H7 (cell line): Measurements from ENCODE around the gene KLF4. TPM values are rescaled to one million over a fixed set of nuclear protein-coding genes. Genes with fewer than 3 reads are reported as not detected.
"Not testable (repeated sequence)": the region's sequence is repeated elsewhere in the genome, so short reads cannot be mapped to it uniquely, and the experiment has no call there.

Experiments
- DNase-seq: peaks from one replicate; pipeline ENCODE4 v3.0.0; 2012
- H3K27me3 ChIP-seq: 2 replicates; pipeline ENCODE4 v1.6.0; 2011; ENCODE audit warnings: mild to moderate bottlenecking, low read length; ENCODE audit not compliant: control insufficient read depth, insufficient read depth
- H3K36me3 ChIP-seq: replicated peaks from 2 replicates; pipeline ENCODE4 v1.5.1; 2011; ENCODE audit warnings: low read length; ENCODE audit not compliant: control insufficient read depth, insufficient read depth
- H3K4me3 ChIP-seq: 2 replicates; pipeline ENCODE4 v1.5.1; 2011; ENCODE audit warnings: low read depth, mild to moderate bottlenecking, control low read depth, low read length, moderate library complexity; ENCODE audit not compliant: insufficient read depth
- total RNA-seq: library from RNA; depleted of rRNA; stranded (reverse); fragments of >200 nt; shearing (Covaris generic); gene quantifications from 2 replicates; pipeline ENCODE4 v1.2.3, GENCODE V29; 2014

KLF4 gene
- total RNA-seq, 1 experiment from 2014 or later: 1.8 TPM

- DNase-seq: no peak
- H3K27me3 ChIP-seq: peaks cover 43% of the 10 kb centered on the region
- no peak overlapping the region for H3K4me3 ChIP-seq
- H3K36me3 ChIP-seq: no peaks in the 10 kb centered on the region
Observed at GRCh38 chr9:107492381-107492970, 2.9 kb upstream of the KLF4 start.

GRCh38 chr9:107491081-107492053 lies 1.8 kb upstream of the KLF4 start:
- Histone ChIP-seq H3K27me3 (peaks cover 52% of the 10 kb centered on the region), H3K4me3 (peak overlapping the region; percentile 68), H3K36me3 (no peaks in the 10 kb centered on the region)
- peak; percentile 63 for DNase-seq

- not testable (repeated sequence) for H3K36me3 ChIP-seq, DNase-seq
- H3K27me3 ChIP-seq: peaks cover 52% of the 10 kb centered on the region
- H3K4me3 ChIP-seq: peak overlapping the region; percentile 68
Observed at GRCh38 chr9:107490606-107490970, 1.0 kb upstream of the KLF4 start.

GRCh38 chr9:107489144-107489673 lies 360 bp downstream of the KLF4 start:
- Histone ChIP-seq H3K27me3 (peaks cover 52% of the 10 kb centered on the region), H3K4me3 (peak overlapping the region; percentile 55), H3K36me3 (no peaks in the 10 kb centered on the region)
- DNase-seq: peak; percentile 69

- Histone ChIP-seq H3K36me3 (no peaks in the 10 kb centered on the region), H3K4me3 (peak overlapping the region; percentile 55), H3K27me3 (peaks cover 52% of the 10 kb centered on the region)
- peak; percentile 79 for DNase-seq
Observed at GRCh38 chr9:107488375-107489143, 1.0 kb downstream of the KLF4 start.

GRCh38 chr9:107487521-107488374 lies 1.8 kb downstream of the KLF4 start:
- peak; percentile 81 for DNase-seq
- Histone ChIP-seq H3K36me3 (no peaks in the 10 kb centered on the region), H3K4me3 (peak overlapping the region; percentile 55), H3K27me3 (peaks cover 52% of the 10 kb centered on the region)

GRCh38 chr9:107486674-107487520 lies 2.7 kb downstream of the KLF4 start:
- peak overlapping the region; percentile 55 for H3K4me3 ChIP-seq
- no peaks in the 10 kb centered on the region for H3K36me3 ChIP-seq
- H3K27me3 ChIP-seq: peaks cover 47% of the 10 kb centered on the region
- DNase-seq: no peak

GRCh38 chr9:107485458-107486043 lies 4.0 kb downstream of the KLF4 start:
- Histone ChIP-seq H3K36me3 (no peaks in the 10 kb centered on the region), H3K27me3 (peaks cover 35% of the 10 kb centered on the region), H3K4me3 (no peak overlapping the region)
- no peak for DNase-seq

- H3K27me3 ChIP-seq: peaks cover 26% of the 10 kb centered on the region
- DNase-seq: peak; percentile 70
Observed at GRCh38 chr9:107484117-107484723, 5.3 kb downstream of the KLF4 start.

GRCh38 chr9:107483666-107484065 lies 5.9 kb downstream of the KLF4 start:
- no peak overlapping the region for H3K4me3 ChIP-seq

More at GRCh38 chr9:107484117-107484723, 5.3 kb downstream of the KLF4 start:
- H3K4me3 ChIP-seq: no peak overlapping the region
- H3K36me3 ChIP-seq: no peaks in the 10 kb centered on the region

GRCh38 chr9:107481035-107481434 lies 8.5 kb downstream of the KLF4 start:
- Histone ChIP-seq H3K4me3 (no peak overlapping the region), H3K27me3 (no peaks in the 10 kb centered on the region), H3K36me3 (no peaks in the 10 kb centered on the region)
- no peak for DNase-seq

More at GRCh38 chr9:107483666-107484065, 5.9 kb downstream of the KLF4 start:
- no peak for DNase-seq
- Histone ChIP-seq H3K27me3 (peaks cover 21% of the 10 kb centered on the region), H3K36me3 (no peaks in the 10 kb centered on the region)

GRCh38 chr9:107480386-107480789 lies 9.2 kb downstream of the KLF4 start:
- DNase-seq: no peak
- Histone ChIP-seq H3K4me3 (no peak overlapping the region), H3K27me3 (no peaks in the 10 kb centered on the region), H3K36me3 (no peaks in the 10 kb centered on the region)
